H1 (cell line): ENCODE measurements around the gene CHRNA3. TPM values are rescaled to one million over a fixed set of nuclear protein-coding genes. Genes with fewer than 3 reads are reported as not detected.

Experiments used
- CTCF ChIA-PET: fragments of 300-600 bp; sonication (Branson Sonifier 250); formaldehyde crosslinking; loops from one replicate; lab custom pipeline; 2021; ENCODE audit not compliant: partially characterized antibody; lab: Charles Lee
- POLR2A ChIA-PET: fragments of 300-600 bp; sonication (Branson Sonifier 250); formaldehyde crosslinking; loops from one replicate; lab custom pipeline; 2021; ENCODE audit warnings: inconsistent platforms; ENCODE audit not compliant: partially characterized antibody; lab: Charles Lee
- DNase-seq, 2 experiments: peaks; one replicate each; pipeline versions ENCODE4 v3.0.0 to v3.0.0-alpha.2; 2010 to 2022; ENCODE audit warnings: low spot score in 2 of 2, low read depth in 1 of 2, mixed read lengths in 1 of 2
- FAIRE-seq: peaks from 2 replicates; lab custom pipeline; 2011; peaks lifted over from hg19 to GRCh38; lab: Jason Lieb, UNC
- H2AFZ ChIP-seq: 2 replicates; pipeline ENCODE4 v1.8.1; 2012; ENCODE audit warnings: low read length, inconsistent platforms
- H2AK5ac ChIP-seq: 2 replicates; pipeline ENCODE4 v1.6.1; 2013; ENCODE audit warnings: low read depth, low read length
- H2BK120ac ChIP-seq: replicated peaks from 2 replicates; pipeline ENCODE3; 2013; ENCODE audit warnings: low read depth, low read length, inconsistent platforms
- H2BK12ac ChIP-seq: 2 replicates; pipeline ENCODE4 v1.6.1; 2013; ENCODE audit warnings: low read depth, low read length
- H2BK15ac ChIP-seq: 2 replicates; pipeline ENCODE4 v1.6.1; 2013; ENCODE audit warnings: low read length
- H2BK20ac ChIP-seq: 2 replicates; pipeline ENCODE4 v1.6.1; 2013; ENCODE audit warnings: low read length
- H2BK5ac ChIP-seq: 2 replicates; pipeline ENCODE4 v1.6.1; 2013; ENCODE audit warnings: low read depth, low read length
- H3K14ac ChIP-seq: 2 replicates; pipeline ENCODE4 v1.6.1; 2013; ENCODE audit warnings: inconsistent platforms; ENCODE audit not compliant: insufficient read length
- H3K18ac ChIP-seq: 2 replicates; pipeline ENCODE4 v1.6.1; 2013; ENCODE audit warnings: low read length; ENCODE audit errors: extremely low read depth
- H3K23ac ChIP-seq: 2 replicates; pipeline ENCODE4 v1.6.1; 2013; ENCODE audit warnings: inconsistent platforms; ENCODE audit not compliant: insufficient read length
- H3K23me2 ChIP-seq: 2 replicates; pipeline ENCODE4 v1.6.1; 2013; ENCODE audit warnings: low read depth, low read length
- H3K27ac ChIP-seq: 2 replicates; pipeline ENCODE4 v1.6.1; 2011; ENCODE audit warnings: low read depth, low read length, inconsistent platforms
- H3K27me3 ChIP-seq, 4 experiments: replicated peaks in 1 of 4; 1 replicate in 1 of 4; 2 replicates in 3 of 4; pipeline versions ENCODE4 v1.6.1 to v1.8.1; 2011 to 2013; ENCODE audit warnings: low read length in 3 of 4, mild to moderate bottlenecking in 3 of 4, inconsistent platforms in 2 of 4, mixed read lengths in 2 of 4, moderate library complexity in 1 of 4; ENCODE audit not compliant: control insufficient read depth in 3 of 4, insufficient read depth in 3 of 4; ENCODE audit errors: extremely low read depth in 1 of 4
- H3K36me3 ChIP-seq, 4 experiments: 2 replicates each; pipeline versions ENCODE4 v1.6.1 to v1.8.1; 2011 to 2013; ENCODE audit warnings: mild to moderate bottlenecking in 4 of 4, low read length in 3 of 4, moderate library complexity in 2 of 4, control low read depth in 1 of 4, inconsistent platforms in 1 of 4; ENCODE audit not compliant: insufficient read depth in 4 of 4, control insufficient read depth in 2 of 4
- H3K4ac ChIP-seq: replicated peaks from 2 replicates; pipeline ENCODE3; 2013; ENCODE audit warnings: low read length, low read depth, mixed read lengths, inconsistent platforms; ENCODE audit not compliant: insufficient read length
- H3K4me1 ChIP-seq, 4 experiments: replicated peaks in 1 of 4; 1 replicate in 1 of 4; 2 replicates in 3 of 4; pipeline versions ENCODE4 v1.6.1 to v1.8.1; 2011 to 2013; ENCODE audit warnings: low read length in 3 of 4, inconsistent platforms in 2 of 4, mixed read lengths in 1 of 4; ENCODE audit not compliant: insufficient read depth in 4 of 4, control insufficient read depth in 3 of 4
- H3K4me2 ChIP-seq, 2 experiments: 2 replicates each; pipeline versions ENCODE4 v1.6.1 to v1.8.1; 2011 to 2013; ENCODE audit warnings: low read depth in 2 of 2, low read length in 2 of 2, control low read depth in 1 of 2, inconsistent platforms in 1 of 2, mild to moderate bottlenecking in 1 of 2; ENCODE audit not compliant: insufficient read depth in 1 of 2
- H3K4me3 ChIP-seq, 4 experiments: fragments of 200-600, 300-600 bp in 1 of 4; sonication (generic), shearing (Covaris generic), sonication (Bioruptor Twin) in 1 of 4; 2 replicates each; pipeline versions ENCODE4 v1.5.1 to v1.8.1; 2011 to 2016; ENCODE audit warnings: low read length in 4 of 4, low read depth in 3 of 4, control low read depth in 2 of 4, inconsistent platforms in 2 of 4, mild to moderate bottlenecking in 2 of 4, mixed read lengths in 1 of 4, moderate library complexity in 1 of 4; ENCODE audit not compliant: insufficient read depth in 2 of 4; ENCODE audit errors: extremely low read depth in 1 of 4
- H3K56ac ChIP-seq: replicated peaks from 2 replicates; pipeline ENCODE3; 2013; ENCODE audit warnings: low read depth, mild to moderate bottlenecking, mixed read lengths, low read length, inconsistent platforms; ENCODE audit not compliant: insufficient read length
- H3K79me1 ChIP-seq: 2 replicates; pipeline ENCODE4 v1.6.1; 2013; ENCODE audit warnings: low read depth, low read length, control low read depth
- H3K79me2 ChIP-seq, 2 experiments: 2 replicates each; pipeline versions ENCODE4 v1.6.1 to v1.8.1; 2012 to 2013; ENCODE audit warnings: low read length in 2 of 2, mild to moderate bottlenecking in 2 of 2, inconsistent platforms in 1 of 2; ENCODE audit not compliant: insufficient read depth in 2 of 2, control insufficient read depth in 1 of 2
- H3K9ac ChIP-seq, 4 experiments: replicated peaks in 1 of 4; 1 replicate in 1 of 4; 2 replicates in 3 of 4; pipeline versions ENCODE4 v1.6.1 to v1.8.1; 2011 to 2013; ENCODE audit warnings: low read depth in 3 of 4, low read length in 3 of 4, control low read depth in 2 of 4, mild to moderate bottlenecking in 2 of 4, moderate library complexity in 2 of 4, inconsistent platforms in 1 of 4; ENCODE audit errors: extremely low read depth in 1 of 4
- H3K9me3 ChIP-seq, 2 experiments: 2 replicates each; pipeline versions ENCODE4 v1.6.1 to v1.8.1; 2012 to 2013; ENCODE audit warnings: mild to moderate bottlenecking in 2 of 2, moderate library complexity in 2 of 2, control low read depth in 1 of 2, inconsistent platforms in 1 of 2, low read depth in 1 of 2, low read length in 1 of 2, mixed read lengths in 1 of 2; ENCODE audit not compliant: insufficient read depth in 2 of 2
- H4K20me1 ChIP-seq, 2 experiments: replicated peaks in 1 of 2; 2 replicates each; pipeline versions ENCODE3 to v1.8.1; 2011 to 2013; ENCODE audit warnings: inconsistent platforms in 2 of 2, low read length in 2 of 2, mild to moderate bottlenecking in 1 of 2; ENCODE audit not compliant: insufficient read depth in 2 of 2, control insufficient read depth in 1 of 2
- H4K5ac ChIP-seq: 2 replicates; pipeline ENCODE4 v1.6.1; 2013; ENCODE audit warnings: low read length, low read depth, mixed read lengths, inconsistent platforms; ENCODE audit not compliant: insufficient read length
- H4K8ac ChIP-seq: 2 replicates; pipeline ENCODE4 v1.8.0; 2013; ENCODE audit warnings: mild to moderate bottlenecking, moderate library complexity, low read length, inconsistent platforms; ENCODE audit not compliant: insufficient read depth; ENCODE audit errors: extremely low read depth
- H4K91ac ChIP-seq: replicated peaks from 2 replicates; pipeline ENCODE3; 2013; ENCODE audit warnings: low read length, mixed read lengths, inconsistent platforms; ENCODE audit not compliant: insufficient read length
- BACH1 ChIP-seq: IDR thresholded peaks from 2 replicates; pipeline ENCODE4 v1.6.1; 2012; ENCODE audit warnings: low read length, improper control_type of control experiment
- CHD2 ChIP-seq: IDR thresholded peaks from 2 replicates; pipeline ENCODE4 v1.6.1; 2012; ENCODE audit warnings: low read length, improper control_type of control experiment
- GABPA ChIP-seq: IDR thresholded peaks from 2 replicates; pipeline ENCODE4 v1.6.1; 2011; ENCODE audit warnings: mild to moderate bottlenecking, low read length, moderate library complexity, borderline replicate concordance; ENCODE audit not compliant: insufficient read depth
- GTF2F1 ChIP-seq: IDR thresholded peaks from 2 replicates; pipeline ENCODE4 v1.6.1; 2012; ENCODE audit warnings: low read depth, low read length, improper control_type of control experiment, borderline replicate concordance
- HDAC6 ChIP-seq: IDR thresholded peaks from one replicate; pipeline ENCODE4 v1.7.1; 2012; ENCODE audit warnings: low read depth, mild to moderate bottlenecking, inconsistent platforms, low read length, moderate library complexity
- KDM1A ChIP-seq: fragments of 200-600, 300-600 bp; sonication (generic); IDR thresholded peaks from 2 replicates; pipeline ENCODE4 v1.7.1; 2016; ENCODE audit warnings: mild to moderate bottlenecking, low read length, borderline replicate concordance
- RFX5 ChIP-seq: IDR thresholded peaks from 2 replicates; pipeline ENCODE4 v1.6.1; 2011; ENCODE audit warnings: low read depth, low read length, improper control_type of control experiment, borderline replicate concordance
- RNF2 ChIP-seq: fragments of 200-900, 300-1000 bp; sonication (generic); IDR thresholded peaks from 2 replicates; pipeline ENCODE4 v1.7.1; 2016; ENCODE audit warnings: borderline replicate concordance, low read depth, mild to moderate bottlenecking, antibody characterized with exemption, low read length; ENCODE audit not compliant: poor library complexity, severe bottlenecking; ENCODE audit errors: missing control alignments
- SIRT6 ChIP-seq: IDR thresholded peaks from one replicate; pipeline ENCODE4 v1.7.1; 2012; ENCODE audit warnings: low read length, inconsistent platforms
- TBP ChIP-seq: IDR thresholded peaks from 2 replicates; pipeline ENCODE4 v1.6.1; 2011; ENCODE audit warnings: low read depth, low read length, improper control_type of control experiment
- polyA plus RNA-seq, 7 experiments: library from polyadenylated mRNA; depleted of rRNA in 3 of 7; stranded (reverse) in 5 of 7; unstranded in 2 of 7; fragments of >200 nt in 5 of 7; fragments of 200-250 nt in 2 of 7; gene quantifications; 1 replicate in 5 of 7; 2 replicates in 1 of 7; 4 replicates in 1 of 7; pipeline versions ENCODE4 v1.2.1 to v1.2.3, GENCODE V29; 2011 to 2013; ENCODE audit warnings: missing spikeins in 2 of 7, mixed read lengths in 2 of 7
- total RNA-seq: library from RNA; stranded (reverse); fragmentation: NEBNext Ultra II Directional; extraction: Animal tissue kit (Norgen Biotek cat#: 25700); gene quantifications from 2 replicates; pipeline ENCODE4 v1.2.1, GENCODE V29; 2021

The CHRNA3 gene
- total and polyA plus RNA-seq, 2 of the 8 experiments (the other 6 are each of a cell fraction or from before 2014, with no cell fraction given): 2.1 to 4.7 TPM

DNA sequence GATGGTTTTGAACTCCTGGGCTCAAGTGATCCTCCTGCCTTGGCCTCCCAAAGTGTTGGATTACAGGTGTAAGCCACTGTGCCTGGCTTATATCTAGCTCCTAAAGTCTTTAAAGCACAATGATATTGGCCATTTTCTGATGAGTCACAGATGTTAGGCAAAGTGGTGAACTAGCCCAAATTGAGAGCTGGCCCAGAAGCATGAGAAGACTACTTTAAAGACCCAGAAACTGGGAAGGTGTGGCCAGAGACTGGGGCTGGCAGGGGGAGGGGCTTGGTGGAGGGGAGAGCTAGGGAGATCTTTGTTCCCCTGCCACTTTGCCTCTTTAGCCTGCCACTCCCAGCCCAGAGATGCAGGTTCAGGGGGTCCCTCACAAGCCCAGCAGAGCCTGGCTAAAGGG, 21.6 kb downstream of the CHRNA3 start:
- no peak overlapping the region for H3K14ac ChIP-seq
- no peaks in the 10 kb centered on the region for H3K79me2 ChIP-seq
- no peak overlapping the region for H3K9ac ChIP-seq
- H2BK12ac ChIP-seq: no peak overlapping the region
- no peak overlapping the region for H4K8ac ChIP-seq
- no peak overlapping the region for H4K91ac ChIP-seq
- TF ChIP-seq RNF2: no peak
- TF ChIP-seq CHD2: no peak
- no peak for TF ChIP-seq SIRT6
- TF ChIP-seq GTF2F1: no peak
- no peak for TF ChIP-seq TBP
- no peak for TF ChIP-seq BACH1
- TF ChIP-seq GABPA: no peak
- no peak for TF ChIP-seq HDAC6
- TF ChIP-seq RFX5: no peak
- TF ChIP-seq KDM1A: no peak
- no peak overlapping the region for H3K4ac ChIP-seq
- H3K4me3 ChIP-seq: no peak overlapping the region
- no peaks in the 10 kb centered on the region for H3K4me1 ChIP-seq
- H3K18ac ChIP-seq: no peak overlapping the region
- 0 out of 4 replicates have a peak, but pooled peaks cover 0 to under 1% of the 10 kb centered on the region in 2 experiments for H3K9me3 ChIP-seq
- no peak overlapping the region for H2BK120ac ChIP-seq
- peaks cover 0 to 6% (median under 1%) of the 10 kb centered on the region in 4 experiments; a peak in 1 of 8 replicates for H3K36me3 ChIP-seq
- H2AK5ac ChIP-seq: no peak overlapping the region
- no peak overlapping the region for H3K56ac ChIP-seq
- no peak overlapping the region for H3K4me2 ChIP-seq
- no peak overlapping the region for H2AFZ ChIP-seq
- H2BK15ac ChIP-seq: no peak overlapping the region
- no peaks in the 10 kb centered on the region for H3K23me2 ChIP-seq
- H3K27me3 ChIP-seq: no peaks in the 10 kb centered on the region
- no peak overlapping the region for H2BK20ac ChIP-seq
- no peaks in the 10 kb centered on the region for H4K20me1 ChIP-seq
- ChIA-PET POLR2A (no interaction called here), CTCF (no interaction called here)
- no peak overlapping the region for H2BK5ac ChIP-seq
- no peak for FAIRE-seq
- DNase-seq: no peak
- no peak overlapping the region for H3K27ac ChIP-seq
- no peaks in the 10 kb centered on the region for H3K79me1 ChIP-seq
- H3K23ac ChIP-seq: no peak overlapping the region
- H4K5ac ChIP-seq: no peak overlapping the region
